ENCODE results near the gene MKX. TPM values are rescaled to one million over a fixed set of nuclear protein-coding genes. Genes with fewer than 3 reads are reported as not detected.

The MKX gene
- total RNA-seq, 1 donor from 2014 or later, result 3.9 TPM

DNA sequence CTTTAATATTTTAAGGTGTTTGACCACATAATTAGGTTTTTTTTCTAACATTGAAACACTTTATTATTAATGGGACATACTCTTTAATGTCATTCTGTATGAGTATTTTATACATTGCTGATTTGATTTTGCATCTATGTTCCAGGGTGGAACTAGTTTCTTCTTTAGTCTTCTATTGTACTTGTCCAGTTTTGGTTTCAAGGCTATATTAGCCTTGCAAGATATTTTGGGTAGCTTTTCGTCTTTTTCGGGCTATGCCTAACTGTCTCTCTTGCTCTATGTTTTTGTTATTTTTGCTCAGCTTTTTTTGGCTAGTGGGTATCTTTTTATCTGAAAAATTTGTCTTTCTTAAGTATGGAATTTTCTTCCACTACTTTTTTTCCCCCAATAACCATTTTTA lies 38.7 kb upstream of the MKX start:
- TF ChIP-seq EZH2 (IDR thresholded peaks at IDR 0.05; ENCODE audit: insufficient read depth, low read length), result no peak
- TF ChIP-seq, protein P1, sequence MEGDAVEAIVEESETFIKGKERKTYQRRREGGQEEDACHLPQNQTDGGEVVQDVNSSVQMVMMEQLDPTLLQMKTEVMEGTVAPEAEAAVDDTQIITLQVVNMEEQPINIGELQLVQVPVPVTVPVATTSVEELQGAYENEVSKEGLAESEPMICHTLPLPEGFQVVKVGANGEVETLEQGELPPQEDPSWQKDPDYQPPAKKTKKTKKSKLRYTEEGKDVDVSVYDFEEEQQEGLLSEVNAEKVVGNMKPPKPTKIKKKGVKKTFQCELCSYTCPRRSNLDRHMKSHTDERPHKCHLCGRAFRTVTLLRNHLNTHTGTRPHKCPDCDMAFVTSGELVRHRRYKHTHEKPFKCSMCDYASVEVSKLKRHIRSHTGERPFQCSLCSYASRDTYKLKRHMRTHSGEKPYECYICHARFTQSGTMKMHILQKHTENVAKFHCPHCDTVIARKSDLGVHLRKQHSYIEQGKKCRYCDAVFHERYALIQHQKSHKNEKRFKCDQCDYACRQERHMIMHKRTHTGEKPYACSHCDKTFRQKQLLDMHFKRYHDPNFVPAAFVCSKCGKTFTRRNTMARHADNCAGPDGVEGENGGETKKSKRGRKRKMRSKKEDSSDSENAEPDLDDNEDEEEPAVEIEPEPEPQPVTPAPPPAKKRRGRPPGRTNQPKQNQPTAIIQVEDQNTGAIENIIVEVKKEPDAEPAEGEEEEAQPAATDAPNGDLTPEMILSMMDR (IDR thresholded peaks at IDR 0.05; ENCODE audit: insufficient read depth, low read depth, low read length), result no peak
- H3K9me3 Mint-ChIP-seq (ENCODE audit: unreplicated experiment), result no peaks in the 10 kb centered on the region
- Histone ChIP-seq H2AFZ (ENCODE audit: low read depth, low read length) (no peak overlapping the region), H3K36me3 (ENCODE audit: insufficient read depth, low read length) (no peaks in the 10 kb centered on the region), H3K27me3 (ENCODE audit: insufficient read depth, low read length) (no peaks in the 10 kb centered on the region), H3K4me1 (ENCODE audit: insufficient read depth, low read length) (no peaks in the 10 kb centered on the region), H3K4me3 (ENCODE audit: insufficient read depth, low read depth, low read length) (no peak overlapping the region), H3K27ac (ENCODE audit: low read depth, low read length) (no peak overlapping the region), H3K9me3 (ENCODE audit: insufficient read depth, low read depth, low read length) (no peaks in the 10 kb centered on the region), H3K4me2 (ENCODE audit: low read length) (no peak overlapping the region), H3K79me2 (ENCODE audit: insufficient read depth, low read length) (no peaks in the 10 kb centered on the region), H4K20me1 (ENCODE audit: insufficient read depth, low read length) (no peaks in the 10 kb centered on the region), H3K9ac (ENCODE audit: low read length) (no peak overlapping the region)
- no peak overlapping the region for H3K27ac Mint-ChIP-seq (ENCODE audit: unreplicated experiment)
- no peak overlapping the region for H3K4me3 Mint-ChIP-seq (ENCODE audit: unreplicated experiment)
- no peaks in the 10 kb centered on the region for H3K36me3 Mint-ChIP-seq (ENCODE audit: low read depth, unreplicated experiment)
- DNase-seq (ENCODE audit: low read depth) (no peak), FAIRE-seq (no peak)
- peaks cover 2% of the 10 kb centered on the region for H3K4me1 Mint-ChIP-seq (ENCODE audit: low read depth, unreplicated experiment)
- no peaks in the 10 kb centered on the region for H3K27me3 Mint-ChIP-seq (ENCODE audit: low read depth, unreplicated experiment)

- H3K36me3 ChIP-seq (ENCODE audit: insufficient read depth, low read length), result no peaks in the 10 kb centered on the region
- H2AFZ ChIP-seq (ENCODE audit: low read depth, low read length), result no peak overlapping the region
- Mint-ChIP-seq H3K36me3 (ENCODE audit: low read depth, unreplicated experiment) (no peaks in the 10 kb centered on the region), H3K27ac (ENCODE audit: unreplicated experiment) (no peak overlapping the region), H3K4me1 (ENCODE audit: low read depth, unreplicated experiment) (peaks cover 2% of the 10 kb centered on the region), H3K4me3 (ENCODE audit: unreplicated experiment) (no peak overlapping the region), H3K9me3 (ENCODE audit: unreplicated experiment) (no peaks in the 10 kb centered on the region), H3K27me3 (ENCODE audit: low read depth, unreplicated experiment) (no peaks in the 10 kb centered on the region)
- no peaks in the 10 kb centered on the region for H4K20me1 ChIP-seq (ENCODE audit: insufficient read depth, low read length)
- no peaks in the 10 kb centered on the region for H3K4me1 ChIP-seq (ENCODE audit: insufficient read depth, low read length)
- H3K4me2 ChIP-seq (ENCODE audit: low read length), result no peak overlapping the region
- H3K79me2 ChIP-seq (ENCODE audit: insufficient read depth, low read length), result no peaks in the 10 kb centered on the region
- no peak for FAIRE-seq
- peak; percentile 51 for DNase-seq (ENCODE audit: low read depth)
- H3K9ac ChIP-seq (ENCODE audit: low read length), result no peak overlapping the region
- TF ChIP-seq, protein P1 (IDR thresholded peaks at IDR 0.05; ENCODE audit: insufficient read depth, low read depth, low read length), result peak; percentile 57
- TF ChIP-seq EZH2 (IDR thresholded peaks at IDR 0.05; ENCODE audit: insufficient read depth, low read length), result no peak
- no peaks in the 10 kb centered on the region for H3K9me3 ChIP-seq (ENCODE audit: insufficient read depth, low read depth, low read length)
- no peak overlapping the region for H3K4me3 ChIP-seq (ENCODE audit: insufficient read depth, low read depth, low read length)
- no peaks in the 10 kb centered on the region for H3K27me3 ChIP-seq (ENCODE audit: insufficient read depth, low read length)
- no peak overlapping the region for H3K27ac ChIP-seq (ENCODE audit: low read depth, low read length)
Observed at GRCh38 chr10:27783660-27784059, 38.0 kb upstream of the MKX start.

- Mint-ChIP-seq H3K27me3 (ENCODE audit: low read depth, unreplicated experiment) (no peaks in the 10 kb centered on the region), H3K9me3 (ENCODE audit: unreplicated experiment) (no peaks in the 10 kb centered on the region), H3K36me3 (ENCODE audit: low read depth, unreplicated experiment) (no peaks in the 10 kb centered on the region), H3K4me3 (ENCODE audit: unreplicated experiment) (no peak overlapping the region), H3K4me1 (ENCODE audit: low read depth, unreplicated experiment) (peaks cover 7% of the 10 kb centered on the region), H3K27ac (ENCODE audit: unreplicated experiment) (no peak overlapping the region)
- Histone ChIP-seq H3K27me3 (ENCODE audit: insufficient read depth, low read length) (no peaks in the 10 kb centered on the region), H3K9me3 (ENCODE audit: insufficient read depth, low read depth, low read length) (no peaks in the 10 kb centered on the region), H3K4me2 (ENCODE audit: low read length) (no peak overlapping the region), H3K4me3 (ENCODE audit: insufficient read depth, low read depth, low read length) (no peak overlapping the region), H4K20me1 (ENCODE audit: insufficient read depth, low read length) (no peaks in the 10 kb centered on the region), H3K9ac (ENCODE audit: low read length) (no peak overlapping the region), H2AFZ (ENCODE audit: low read depth, low read length) (no peak overlapping the region), H3K27ac (ENCODE audit: low read depth, low read length) (no peak overlapping the region), H3K36me3 (ENCODE audit: insufficient read depth, low read length) (no peaks in the 10 kb centered on the region), H3K4me1 (ENCODE audit: insufficient read depth, low read length) (no peaks in the 10 kb centered on the region), H3K79me2 (ENCODE audit: insufficient read depth, low read length) (no peaks in the 10 kb centered on the region)
- no peak for DNase-seq (ENCODE audit: low read depth)
- TF ChIP-seq, protein P1 (IDR thresholded peaks at IDR 0.05; ENCODE audit: insufficient read depth, low read depth, low read length), result no peak
- TF ChIP-seq EZH2 (IDR thresholded peaks at IDR 0.05; ENCODE audit: insufficient read depth, low read length), result no peak
- no peak for FAIRE-seq
Observed at GRCh38 chr10:27779462-27780015, 33.9 kb upstream of the MKX start.
